ENCODE data around the gene BCL2L1.

BCL2L1 gene

GRCh38 chr20:31699801-31700728 is 22.6 kb downstream of the BCL2L1 start:
- H3K4me2 ChIP-seq (ENCODE audit: low read length): no peak overlapping the region
- no peaks in the 10 kb centered on the region for H3K9me2 ChIP-seq (ENCODE audit: low read depth, low read length)
- no peaks in the 10 kb centered on the region for H3K27me3 ChIP-seq (ENCODE audit: insufficient read depth, low read length)
- H3K9me3 ChIP-seq (ENCODE audit: low read length): no peaks in the 10 kb centered on the region
- H3K9ac ChIP-seq (ENCODE audit: low read length): no peak overlapping the region
- H2AFZ ChIP-seq (ENCODE audit: low read length): no peak overlapping the region
- TF ChIP-seq EZH2 (IDR thresholded peaks at IDR 0.05; ENCODE audit: borderline replicate concordance, low read length): no peak
- TF ChIP-seq CTCF (IDR thresholded peaks at IDR 0.05; ENCODE audit: low read length): no peak
- no peak overlapping the region for H3K4me3 ChIP-seq (ENCODE audit: low read depth, low read length, poor library complexity, severe bottlenecking)
- peaks cover 27% of the 10 kb centered on the region for H3K4me1 ChIP-seq (ENCODE audit: insufficient read depth, low read length, severe bottlenecking)
- H3K36me3 ChIP-seq (ENCODE audit: insufficient read depth, low read length): peaks cover 52% of the 10 kb centered on the region
- H4K20me1 ChIP-seq (ENCODE audit: insufficient read depth, low read length): no peaks in the 10 kb centered on the region
- peaks cover 19% of the 10 kb centered on the region for H3K79me2 ChIP-seq (ENCODE audit: insufficient read depth, low read length)
- H3K27ac ChIP-seq (ENCODE audit: low read depth, low read length, poor library complexity, severe bottlenecking): peak overlapping the region; percentile 34
- H3F3A ChIP-seq (ENCODE audit: insufficient read depth, low read length): no peaks in the 10 kb centered on the region

GRCh38 chr20:31698803-31699718 is 23.6 kb downstream of the BCL2L1 start:
- Histone ChIP-seq H3K27me3 (ENCODE audit: insufficient read depth, low read length) (no peaks in the 10 kb centered on the region), H3F3A (ENCODE audit: insufficient read depth, low read length) (no peaks in the 10 kb centered on the region), H3K4me1 (ENCODE audit: insufficient read depth, low read length, severe bottlenecking) (peaks cover 28% of the 10 kb centered on the region), H3K4me3 (ENCODE audit: low read depth, low read length, poor library complexity, severe bottlenecking) (no peak overlapping the region), H4K20me1 (ENCODE audit: insufficient read depth, low read length) (no peaks in the 10 kb centered on the region), H3K36me3 (ENCODE audit: insufficient read depth, low read length) (peaks cover 43% of the 10 kb centered on the region), H3K9me2 (ENCODE audit: low read depth, low read length) (no peaks in the 10 kb centered on the region), H3K79me2 (ENCODE audit: insufficient read depth, low read length) (peaks cover 9% of the 10 kb centered on the region), H3K9ac (ENCODE audit: low read length) (no peak overlapping the region), H3K4me2 (ENCODE audit: low read length) (no peak overlapping the region), H3K9me3 (ENCODE audit: low read length) (no peaks in the 10 kb centered on the region), H3K27ac (ENCODE audit: low read depth, low read length, poor library complexity, severe bottlenecking) (peak overlapping the region; percentile 34), H2AFZ (ENCODE audit: low read length) (no peak overlapping the region)
- no peak for TF ChIP-seq EZH2 (IDR thresholded peaks at IDR 0.05; ENCODE audit: borderline replicate concordance, low read length)
- TF ChIP-seq CTCF (IDR thresholded peaks at IDR 0.05; ENCODE audit: low read length): no peak

GRCh38 chr20:31698243-31698802 is 24.3 kb downstream of the BCL2L1 start:
- H3K79me2 ChIP-seq (ENCODE audit: insufficient read depth, low read length): peaks cover 9% of the 10 kb centered on the region
- H3K9me2 ChIP-seq (ENCODE audit: low read depth, low read length): no peaks in the 10 kb centered on the region
- no peak for TF ChIP-seq EZH2 (IDR thresholded peaks at IDR 0.05; ENCODE audit: borderline replicate concordance, low read length)
- no peaks in the 10 kb centered on the region for H3K27me3 ChIP-seq (ENCODE audit: insufficient read depth, low read length)
- no peaks in the 10 kb centered on the region for H4K20me1 ChIP-seq (ENCODE audit: insufficient read depth, low read length)
- H3K4me3 ChIP-seq (ENCODE audit: low read depth, low read length, poor library complexity, severe bottlenecking): no peak overlapping the region
- H3K27ac ChIP-seq (ENCODE audit: low read depth, low read length, poor library complexity, severe bottlenecking): no peak overlapping the region
- no peaks in the 10 kb centered on the region for H3F3A ChIP-seq (ENCODE audit: insufficient read depth, low read length)
- peaks cover 35% of the 10 kb centered on the region for H3K4me1 ChIP-seq (ENCODE audit: insufficient read depth, low read length, severe bottlenecking)
- H3K4me2 ChIP-seq (ENCODE audit: low read length): no peak overlapping the region
- no peak overlapping the region for H2AFZ ChIP-seq (ENCODE audit: low read length)
- peaks cover 43% of the 10 kb centered on the region for H3K36me3 ChIP-seq (ENCODE audit: insufficient read depth, low read length)
- no peak overlapping the region for H3K9ac ChIP-seq (ENCODE audit: low read length)
- no peaks in the 10 kb centered on the region for H3K9me3 ChIP-seq (ENCODE audit: low read length)

Measured in OCI-LY1 (cell line).